Measurements from ENCODE around the gene TTI1. TPM values are rescaled to one million over a fixed set of nuclear protein-coding genes. Genes with fewer than 3 reads are reported as not detected.

Gene TTI1
- total RNA-seq, 1 experiment from 2014 or later = 37.4 TPM

- Histone ChIP-seq H2AFZ (ENCODE audit: low read length) (no peak overlapping the region), H2AK5ac (ENCODE audit: insufficient read length, low read length) (no peak overlapping the region), H2BK12ac (ENCODE audit: insufficient read length, low read depth, low read length) (no peak overlapping the region), H3K4ac (ENCODE audit: low read depth, low read length) (no peak overlapping the region), H3K14ac (ENCODE audit: insufficient read depth, low read length) (no peak overlapping the region), H4K91ac (ENCODE audit: insufficient read length, low read depth, low read length) (no peak overlapping the region), H3K4me1 (ENCODE audit: insufficient read depth, low read length) (peaks cover 4% of the 10 kb centered on the region; the same call in 1 of the 2 replicates), H3K23me2 (ENCODE audit: insufficient read length, low read depth, low read length, poor library complexity, severe bottlenecking) (no peaks in the 10 kb centered on the region), H3K23ac (ENCODE audit: insufficient read length, low read depth, low read length) (no peak overlapping the region), H2BK20ac (ENCODE audit: low read depth, low read length, poor library complexity, severe bottlenecking) (no peak overlapping the region), H4K5ac (ENCODE audit: insufficient read length, low read depth, low read length) (no peak overlapping the region), H2BK5ac (ENCODE audit: insufficient read length, low read length) (no peak overlapping the region), H3K27me3 (ENCODE audit: insufficient read depth, low read length) (no peaks in the 10 kb centered on the region), H3K9ac (ENCODE audit: extremely low read depth, insufficient read length, low read length) (no peak overlapping the region), H3K9me3 (ENCODE audit: control insufficient read depth, low read depth, low read length) (no peaks in the 10 kb centered on the region), H3K56ac (ENCODE audit: insufficient read length, low read depth, low read length) (no peak overlapping the region), H2BK15ac (ENCODE audit: low read depth, low read length) (no peak overlapping the region), H2BK120ac (ENCODE audit: low read depth, low read length, poor library complexity, severe bottlenecking) (no peak overlapping the region), H3K27ac (ENCODE audit: insufficient read length, low read depth, low read length) (no peak overlapping the region), H3K79me2 (ENCODE audit: insufficient read depth, low read length) (peaks cover 12% of the 10 kb centered on the region; the same call in 1 of the 2 replicates), H3T11ph (ENCODE audit: low read length) (no peak overlapping the region), H3K79me1 (ENCODE audit: insufficient read depth, low read depth, low read length, poor library complexity, severe bottlenecking) (no peaks in the 10 kb centered on the region), H4K20me1 (ENCODE audit: control insufficient read depth, insufficient read depth, insufficient read length) (no peaks in the 10 kb centered on the region), H3K4me2 (ENCODE audit: insufficient read depth, insufficient read length, low read length) (no peak overlapping the region), H3K18ac (ENCODE audit: insufficient read length, low read depth, low read length) (no peak overlapping the region), H4K8ac (replicated peaks; ENCODE audit: insufficient read length, low read depth, low read length) (no peak overlapping the region)
- no peaks in the 10 kb centered on the region for H3K9me3 Mint-ChIP-seq
- no peak overlapping the region for H3K4me3 Mint-ChIP-seq
- 0 out of 7 replicates have a peak overlapping the region, but pooled peaks of 2 of the 3 experiments have one; percentile 1 to 54 for H3K27ac Mint-ChIP-seq
- H3K36me3 Mint-ChIP-seq (ENCODE audit: insufficient read depth in 1 of 3, low read depth in 3 of 3) = peaks cover 9 to 36% (median 15%) of the 10 kb centered on the region in 3 experiments; a peak in 5 of 7 replicates
- peaks cover 15 to 21% of the 10 kb centered on the region in 2 experiments for H3K4me1 Mint-ChIP-seq
- no peaks in the 10 kb centered on the region for H3K27me3 Mint-ChIP-seq (ENCODE audit: low read depth)
- no CpG with 5 or more reads among the region's 3 CpGs for WGBS (ENCODE audit: extremely low coverage, insufficient read length, low lambda C conversion rate)
- TF ChIP-seq CTCF (conservative IDR thresholded peaks at IDR 0.05) = no peak
- no peak for DNase-seq
Observed at GRCh38 chr20:38049800-38050199, 16.5 kb upstream of the TTI1 start.

Measured in H9 (cell line).